Parathyroid adenoma (tissue), 2 donors: ENCODE measurements around the gene WDR31.
"Not testable (repeated sequence)": the region's sequence is repeated elsewhere in the genome, so short reads cannot be mapped to it uniquely, and the experiment has no call there.

Source experiments
- H2AFZ ChIP-seq: fragments of 300-600 bp; sonication (generic); one replicate; pipeline ENCODE4 v1.7.0; 2017; ENCODE audit warnings: antibody characterized with exemption, mild to moderate bottlenecking
- H3K27ac ChIP-seq: fragments of 300-600 bp; sonication (generic); one replicate; pipeline ENCODE4 v1.7.0; 2017
- H3K27me3 ChIP-seq: fragments of 300-600 bp; sonication (generic); one replicate; pipeline ENCODE4 v1.7.0; 2017; ENCODE audit warnings: low read length; ENCODE audit not compliant: control insufficient read depth, insufficient read depth
- H3K36me3 ChIP-seq: fragments of 300-600 bp; sonication (generic); one replicate; pipeline ENCODE4 v1.7.0; 2017; ENCODE audit warnings: low read length; ENCODE audit not compliant: control insufficient read depth, insufficient read depth
- H3K4me1 ChIP-seq: fragments of 300-600 bp; sonication (generic); one replicate; pipeline ENCODE4 v1.7.0; 2017; ENCODE audit warnings: control low read depth
- H3K4me2 ChIP-seq: fragments of 300-600 bp; sonication (generic); one replicate; pipeline ENCODE4 v1.7.0; 2017; ENCODE audit warnings: low read length
- H3K4me3 ChIP-seq: fragments of 300-600 bp; sonication (generic); one replicate; pipeline ENCODE4 v1.7.0; 2017; ENCODE audit warnings: low read depth, low read length
- H3K79me2 ChIP-seq: fragments of 300-600 bp; sonication (generic); one replicate; pipeline ENCODE4 v1.7.0; 2017; ENCODE audit warnings: control low read depth
- H3K9ac ChIP-seq: fragments of 300-600 bp; sonication (generic); one replicate; pipeline ENCODE4 v1.7.0; 2017; ENCODE audit warnings: mild to moderate bottlenecking
- H3K9me3 ChIP-seq: fragments of 300-600 bp; sonication (generic); one replicate; pipeline ENCODE4 v1.7.0; 2017; ENCODE audit warnings: low read length; ENCODE audit not compliant: control insufficient read depth
- TF ChIP-seq, protein P1 (sequence below): fragments of 300-600 bp; sonication (generic); IDR thresholded peaks from one replicate; pipeline ENCODE4 v1.7.0; 2017; ENCODE audit warnings: antibody characterized with exemption, mild to moderate bottlenecking
- donor health status: primary hyperparathyroidism.

The WDR31 gene

DNA sequence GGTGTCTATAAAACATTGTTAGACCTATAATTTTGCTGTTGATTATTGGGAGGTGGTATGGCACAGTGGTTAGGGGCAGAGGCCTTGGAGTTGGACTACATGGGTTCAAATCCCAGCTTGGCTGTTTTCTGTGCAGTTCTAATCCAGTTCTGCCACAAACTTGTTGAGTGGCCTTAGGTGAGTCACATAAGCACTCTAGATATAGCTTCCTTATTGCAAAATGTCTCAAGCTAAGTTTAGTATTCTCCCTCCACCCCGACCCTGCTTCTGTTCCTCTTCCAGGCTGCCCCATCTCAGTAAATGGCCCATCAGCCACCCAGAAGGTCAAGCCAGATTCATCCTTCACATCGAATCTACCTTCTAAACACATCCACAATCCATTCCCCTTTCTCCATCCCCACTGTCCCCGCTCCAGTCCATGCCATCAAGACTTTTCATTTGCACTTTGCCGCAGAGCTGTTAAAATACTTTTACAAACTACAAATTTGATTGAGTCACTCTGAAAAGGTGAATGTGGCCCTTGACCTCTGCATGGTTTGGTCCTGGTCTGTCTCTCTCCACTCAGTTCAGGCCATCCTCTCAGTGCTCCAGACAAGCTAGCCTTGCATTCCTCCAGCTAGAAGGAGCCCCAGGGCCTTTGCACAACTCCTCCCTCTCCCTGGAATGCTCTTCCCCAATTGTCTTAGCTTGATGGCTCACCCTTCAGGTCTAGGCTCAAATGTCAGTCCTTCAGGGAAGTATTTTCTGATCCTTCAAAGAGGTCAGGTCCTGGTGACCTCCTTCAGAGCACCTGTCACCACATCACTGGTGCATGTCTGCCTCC, 46.7 kb upstream of the WDR31 start:
- no peaks in the 10 kb centered on the region for H3K36me3 ChIP-seq
- H3K4me1 ChIP-seq, result peaks cover 2% of the 10 kb centered on the region
- TF ChIP-seq, protein P1, sequence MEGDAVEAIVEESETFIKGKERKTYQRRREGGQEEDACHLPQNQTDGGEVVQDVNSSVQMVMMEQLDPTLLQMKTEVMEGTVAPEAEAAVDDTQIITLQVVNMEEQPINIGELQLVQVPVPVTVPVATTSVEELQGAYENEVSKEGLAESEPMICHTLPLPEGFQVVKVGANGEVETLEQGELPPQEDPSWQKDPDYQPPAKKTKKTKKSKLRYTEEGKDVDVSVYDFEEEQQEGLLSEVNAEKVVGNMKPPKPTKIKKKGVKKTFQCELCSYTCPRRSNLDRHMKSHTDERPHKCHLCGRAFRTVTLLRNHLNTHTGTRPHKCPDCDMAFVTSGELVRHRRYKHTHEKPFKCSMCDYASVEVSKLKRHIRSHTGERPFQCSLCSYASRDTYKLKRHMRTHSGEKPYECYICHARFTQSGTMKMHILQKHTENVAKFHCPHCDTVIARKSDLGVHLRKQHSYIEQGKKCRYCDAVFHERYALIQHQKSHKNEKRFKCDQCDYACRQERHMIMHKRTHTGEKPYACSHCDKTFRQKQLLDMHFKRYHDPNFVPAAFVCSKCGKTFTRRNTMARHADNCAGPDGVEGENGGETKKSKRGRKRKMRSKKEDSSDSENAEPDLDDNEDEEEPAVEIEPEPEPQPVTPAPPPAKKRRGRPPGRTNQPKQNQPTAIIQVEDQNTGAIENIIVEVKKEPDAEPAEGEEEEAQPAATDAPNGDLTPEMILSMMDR, result no peak
- no peaks in the 10 kb centered on the region for H3K9me3 ChIP-seq
- no peak overlapping the region for H2AFZ ChIP-seq
- no peak overlapping the region for H3K4me3 ChIP-seq
- H3K27me3 ChIP-seq, result no peaks in the 10 kb centered on the region
- H3K9ac ChIP-seq, result no peak overlapping the region
- no peak overlapping the region for H3K27ac ChIP-seq
- no peak overlapping the region for H3K4me2 ChIP-seq
- no peaks in the 10 kb centered on the region for H3K79me2 ChIP-seq

DNA sequence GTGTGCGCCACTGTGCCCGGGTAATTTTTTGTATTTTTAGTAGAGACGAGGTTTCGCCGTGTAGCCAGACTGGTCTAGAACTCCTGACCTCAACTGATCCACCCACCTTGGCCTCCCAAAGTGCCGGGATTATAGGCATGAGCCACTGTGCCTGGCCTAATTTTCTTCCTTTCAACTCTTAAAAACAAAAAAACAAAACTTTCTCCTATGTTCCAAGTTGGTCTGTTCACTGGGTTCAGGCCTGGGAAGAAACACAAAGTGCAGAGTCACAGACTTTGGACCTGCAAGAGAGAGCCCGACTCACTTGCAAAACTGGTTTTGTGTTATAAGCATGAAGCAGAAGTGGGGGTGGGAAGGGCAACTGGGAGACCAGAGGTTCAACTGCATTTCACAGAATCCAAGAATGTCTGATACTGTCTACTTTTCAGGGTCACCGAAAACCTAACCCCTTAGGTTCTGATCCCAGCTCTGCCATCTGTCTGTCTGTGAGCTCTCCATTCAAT, 41.9 kb upstream of the WDR31 start:
- Histone ChIP-seq H3K9ac (no peak overlapping the region), H3K36me3 (no peaks in the 10 kb centered on the region), H2AFZ (no peak overlapping the region), H3K27ac (peak overlapping the region; percentile 83), H3K4me1 (peaks cover 2% of the 10 kb centered on the region), H3K27me3 (no peaks in the 10 kb centered on the region), H3K9me3 (no peaks in the 10 kb centered on the region), H3K4me3 (peak overlapping the region; percentile 28), H3K79me2 (no peaks in the 10 kb centered on the region), H3K4me2 (peak overlapping the region; percentile 42)
- TF ChIP-seq, protein P1, result no peak

DNA sequence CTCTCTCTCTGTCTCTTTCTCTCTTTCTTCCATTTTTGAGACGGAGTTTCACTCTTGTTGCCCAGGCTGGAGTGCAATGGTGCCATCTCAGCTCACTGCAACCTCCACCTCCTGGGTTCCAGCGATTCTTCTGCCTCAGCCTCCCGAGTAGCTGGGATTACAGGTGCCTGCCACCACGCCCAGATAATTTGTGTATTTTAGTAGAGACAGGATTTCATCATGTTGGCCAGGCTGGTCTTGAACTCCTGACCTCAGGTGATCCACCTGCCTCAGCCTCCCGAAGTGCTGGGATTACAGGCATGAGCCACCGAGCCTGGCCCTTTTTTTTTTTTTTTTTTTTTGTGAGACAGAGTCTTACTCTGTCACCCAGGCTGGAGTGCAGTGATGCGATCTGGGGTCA, 41.4 kb upstream of the WDR31 start:
- H3K27me3 ChIP-seq, H3K4me1 ChIP-seq, H3K79me2 ChIP-seq, H3K36me3 ChIP-seq, H2AFZ ChIP-seq, H3K9me3 ChIP-seq, H3K4me3 ChIP-seq, H3K9ac ChIP-seq: not testable (repeated sequence)
- Histone ChIP-seq H3K4me2 (peak overlapping the region; percentile 25), H3K27ac (peak overlapping the region; percentile 83)

DNA sequence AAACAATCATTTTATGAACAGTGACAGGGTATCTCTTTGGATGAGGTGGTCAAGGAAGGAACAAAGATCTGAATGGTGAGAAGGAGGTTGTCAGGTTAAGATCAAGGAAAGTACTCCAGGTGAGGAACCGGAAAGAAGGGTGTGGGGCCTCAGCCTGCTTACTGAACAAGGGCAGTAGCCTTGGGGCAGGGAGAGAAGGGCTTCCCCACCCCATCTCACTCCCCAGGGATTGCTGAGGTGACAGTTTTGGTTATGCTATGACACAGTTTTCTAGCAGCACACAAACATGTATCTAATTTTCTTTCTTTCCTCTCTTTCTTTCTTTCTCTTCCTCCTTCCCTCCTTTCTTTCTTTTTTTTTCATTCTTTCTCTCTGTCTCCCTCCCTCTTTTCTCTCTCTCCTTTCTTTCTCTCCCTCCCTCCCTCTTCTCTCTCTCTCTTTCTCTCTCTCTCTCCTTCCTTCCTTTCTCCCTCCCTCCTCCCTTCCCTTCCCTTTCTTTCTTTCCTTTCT, 40.8 kb upstream of the WDR31 start:
- Histone ChIP-seq H3K4me1 (peaks cover 2% of the 10 kb centered on the region), H3K9ac (no peak overlapping the region), H3K36me3 (no peaks in the 10 kb centered on the region), H3K9me3 (no peaks in the 10 kb centered on the region), H2AFZ (peak overlapping the region; percentile 29), H3K27me3 (no peaks in the 10 kb centered on the region), H3K27ac (peak overlapping the region; percentile 83), H3K4me2 (peak overlapping the region; percentile 50), H3K4me3 (no peak overlapping the region), H3K79me2 (no peaks in the 10 kb centered on the region)
- TF ChIP-seq, protein P1, result no peak

DNA sequence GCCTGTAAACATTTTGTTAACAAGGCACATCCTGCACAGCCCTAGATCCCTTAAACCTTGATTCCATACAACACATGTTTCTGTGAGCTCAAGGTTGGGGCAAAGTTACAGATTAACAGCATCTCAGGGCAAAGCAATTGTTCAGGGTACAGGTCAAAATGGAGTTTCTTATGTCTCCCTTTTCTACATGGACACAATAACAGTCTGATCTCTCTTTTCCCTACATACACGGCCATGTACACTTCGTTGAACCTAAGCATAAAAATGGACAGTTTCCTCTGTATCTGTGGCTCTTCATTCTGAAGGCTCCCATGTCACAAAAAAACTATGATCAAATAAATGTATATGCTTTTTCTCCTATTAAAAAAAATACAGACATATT, 39.7 kb upstream of the WDR31 start:
- H3K36me3 ChIP-seq, H3K4me1 ChIP-seq, H3K4me2 ChIP-seq, H2AFZ ChIP-seq, H3K4me3 ChIP-seq, H3K79me2 ChIP-seq, H3K9me3 ChIP-seq, H3K9ac ChIP-seq, H3K27me3 ChIP-seq: not testable (repeated sequence)
- H3K27ac ChIP-seq, result peak overlapping the region; percentile 83

DNA sequence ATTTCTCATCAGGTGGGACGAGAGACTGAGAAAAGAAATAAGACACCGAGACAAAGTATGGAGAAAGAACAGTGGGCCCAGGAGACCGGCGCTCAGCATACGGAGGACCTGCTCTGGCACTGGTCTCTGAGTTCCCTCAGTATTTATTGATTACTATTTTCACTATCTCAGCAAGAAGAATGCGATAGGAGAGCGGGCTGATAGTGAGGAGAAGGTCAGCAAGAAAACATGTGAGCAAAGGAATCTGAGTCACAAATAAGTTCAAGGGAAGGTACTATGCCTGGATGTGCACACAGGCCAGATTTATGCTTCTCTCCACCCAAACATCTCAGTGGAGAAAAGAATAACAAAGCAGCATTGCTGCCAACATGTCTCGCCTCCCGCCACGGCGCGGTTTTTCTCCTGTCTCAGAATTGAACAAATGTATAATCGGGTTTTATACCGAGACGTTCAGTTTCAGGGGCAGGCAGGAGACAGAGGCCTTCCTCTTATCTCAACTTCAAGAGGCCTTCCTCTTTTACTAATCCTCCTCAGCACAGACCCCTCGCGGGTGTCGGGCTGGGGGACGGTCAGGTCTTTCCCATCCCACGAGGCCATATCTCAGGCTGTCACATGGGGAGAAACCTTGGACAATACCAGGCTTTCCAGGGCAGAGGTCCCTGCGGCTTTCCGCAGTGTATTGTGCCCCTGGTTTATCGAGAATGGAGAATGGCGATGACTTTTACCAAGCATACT, 39.2 kb upstream of the WDR31 start:
- not testable (repeated sequence) for H3K27ac ChIP-seq, H3K9me3 ChIP-seq, H2AFZ ChIP-seq, H3K9ac ChIP-seq, H3K27me3 ChIP-seq, H3K4me3 ChIP-seq, H3K79me2 ChIP-seq, H3K4me1 ChIP-seq, H3K4me2 ChIP-seq, H3K36me3 ChIP-seq
